Endodermal cell (in vitro differentiated cells): ENCODE data around the gene BMPER. TPM values are rescaled to one million over a fixed set of nuclear protein-coding genes. Genes with fewer than 3 reads are reported as not detected.

Source experiments
- DNase-seq: peaks from one replicate; pipeline ENCODE4 v3.0.0-alpha.2; 2017
- H3K27ac ChIP-seq: 2 replicates; pipeline ENCODE4 v1.5.1; 2013; ENCODE audit warnings: mild to moderate bottlenecking, low read depth, low read length, moderate library complexity
- H3K27me3 ChIP-seq: 2 replicates; pipeline ENCODE4 v1.6.1; 2013; ENCODE audit warnings: mild to moderate bottlenecking, low read length, moderate library complexity; ENCODE audit not compliant: insufficient read depth, control insufficient read depth, poor library complexity, severe bottlenecking
- H3K36me3 ChIP-seq: 2 replicates; pipeline ENCODE4 v1.7.0; 2013; ENCODE audit warnings: mild to moderate bottlenecking, low read length, moderate library complexity; ENCODE audit not compliant: control insufficient read depth, insufficient read depth
- H3K4me1 ChIP-seq: one replicate; pipeline ENCODE4 v1.7.0; 2013; ENCODE audit warnings: low read length; ENCODE audit not compliant: control insufficient read depth, insufficient read depth
- H3K4me3 ChIP-seq: 2 replicates; pipeline ENCODE4 v1.5.1; 2013; ENCODE audit warnings: mild to moderate bottlenecking, low read length, moderate library complexity
- H3K9ac ChIP-seq: 2 replicates; pipeline ENCODE4 v1.6.1; 2013; ENCODE audit warnings: mild to moderate bottlenecking, low read length, moderate library complexity; ENCODE audit not compliant: poor library complexity, severe bottlenecking; ENCODE audit errors: extremely low read depth
- H3K9me3 ChIP-seq: 2 replicates; pipeline ENCODE4 v1.6.1; 2013; ENCODE audit warnings: mild to moderate bottlenecking, low read length, moderate library complexity; ENCODE audit not compliant: control insufficient read depth
- H3K27ac Mint-ChIP-seq: 2 replicates; pipeline ENCODE4 v1.8.0; 2020; ENCODE audit warnings: mixed read lengths
- H3K27me3 Mint-ChIP-seq: 2 replicates; pipeline ENCODE4 v1.8.0; 2021; ENCODE audit warnings: mild to moderate bottlenecking, mixed read lengths; ENCODE audit not compliant: insufficient read depth
- H3K36me3 Mint-ChIP-seq: 2 replicates; pipeline ENCODE4 v1.8.0; 2020; ENCODE audit warnings: low read depth, mixed read lengths
- H3K4me1 Mint-ChIP-seq: 2 replicates; pipeline ENCODE4 v1.8.0; 2020; ENCODE audit warnings: mixed read lengths
- H3K4me3 Mint-ChIP-seq: 2 replicates; pipeline ENCODE4 v1.8.0; 2020; ENCODE audit warnings: mild to moderate bottlenecking, moderate library complexity, mixed read lengths
- H3K9me3 Mint-ChIP-seq: 2 replicates; pipeline ENCODE4 v1.8.0; 2020; ENCODE audit warnings: mild to moderate bottlenecking, mixed read lengths
- CTCF ChIP-seq: fragments of 200-600 bp; sonication (generic); conservative IDR thresholded peaks from 2 replicates; pipeline ENCODE4 v1.5.0; 2021; ENCODE audit warnings: antibody characterized with exemption, mild to moderate bottlenecking
- WGBS, 2 experiments: methylation state at CpG; one replicate each; pipeline versions ENCODE4 v1.1.5 to v1.1.7; 2013; ENCODE audit warnings: missing lambda C conversion rate in 2 of 2, mixed read lengths in 1 of 2; ENCODE audit not compliant: insufficient coverage in 1 of 2, insufficient read length in 1 of 2; 5-methylcytosine and 5-hydroxymethylcytosine counted together
- total RNA-seq, 2 donors: library from RNA; stranded (reverse); fragmentation: NEBNext Ultra II Directional in 1 of 2; extraction: Animal tissue kit (Norgen Biotek cat#: 25700) in 1 of 2; gene quantifications; 2 replicates in 1 of 2; 3 replicates in 1 of 2; pipeline ENCODE4 v1.2.1, GENCODE V29; 2021

BMPER gene
- total RNA-seq, 2 donors from 2014 or later: 71.2 to 72.2 TPM

GRCh38 chr7:33973231-33974015 lies 68.1 kb downstream of the BMPER start:
- Histone ChIP-seq H3K36me3 (peaks cover 14% of the 10 kb centered on the region), H3K4me3 (no peak overlapping the region), H3K27me3 (no peaks in the 10 kb centered on the region), H3K9ac (no peak overlapping the region), H3K27ac (no peak overlapping the region), H3K9me3 (no peaks in the 10 kb centered on the region), H3K4me1 (no peaks in the 10 kb centered on the region)
- no peaks in the 10 kb centered on the region for H3K9me3 Mint-ChIP-seq
- H3K36me3 Mint-ChIP-seq: peaks cover 80% of the 10 kb centered on the region
- no peak overlapping the region for H3K4me3 Mint-ChIP-seq
- 74 to 76% methylated on average over 5 of the region's 5 CpGs for WGBS, 2 experiments
- TF ChIP-seq CTCF: no peak
- H3K4me1 Mint-ChIP-seq: peaks cover 12% of the 10 kb centered on the region
- H3K27me3 Mint-ChIP-seq: no peaks in the 10 kb centered on the region
- H3K27ac Mint-ChIP-seq: no peak overlapping the region
- DNase-seq: no peak

GRCh38 chr7:33979300-33979806 lies 74.0 kb downstream of the BMPER start:
- Mint-ChIP-seq H3K27me3 (no peaks in the 10 kb centered on the region), H3K9me3 (no peaks in the 10 kb centered on the region), H3K36me3 (peaks cover 42% of the 10 kb centered on the region), H3K27ac (no peak overlapping the region), H3K4me1 (peaks cover 14% of the 10 kb centered on the region), H3K4me3 (no peak overlapping the region)
- 79 to 100% methylated on average over 1 to 6 of the region's 6 CpGs for WGBS, 2 experiments
- Histone ChIP-seq H3K27ac (no peak overlapping the region), H3K36me3 (peaks cover 9% of the 10 kb centered on the region), H3K27me3 (no peaks in the 10 kb centered on the region), H3K9me3 (no peaks in the 10 kb centered on the region), H3K9ac (no peak overlapping the region), H3K4me3 (no peak overlapping the region), H3K4me1 (peaks cover 7% of the 10 kb centered on the region)
- no peak for TF ChIP-seq CTCF
- no peak for DNase-seq

- Histone ChIP-seq H3K27ac (no peak overlapping the region), H3K4me1 (peaks cover 7% of the 10 kb centered on the region), H3K9ac (no peak overlapping the region), H3K27me3 (no peaks in the 10 kb centered on the region), H3K9me3 (no peaks in the 10 kb centered on the region), H3K36me3 (peaks cover 9% of the 10 kb centered on the region), H3K4me3 (no peak overlapping the region)
- 85 to 89% methylated on average over 6 to 8 of the region's 8 CpGs for WGBS, 2 experiments
- H3K4me3 Mint-ChIP-seq: no peak overlapping the region
- no peaks in the 10 kb centered on the region for H3K9me3 Mint-ChIP-seq
- peaks cover 37% of the 10 kb centered on the region for H3K36me3 Mint-ChIP-seq
- no peak for DNase-seq
- H3K27me3 Mint-ChIP-seq: no peaks in the 10 kb centered on the region
- H3K4me1 Mint-ChIP-seq: peaks cover 14% of the 10 kb centered on the region
- TF ChIP-seq CTCF: no peak
- H3K27ac Mint-ChIP-seq: no peak overlapping the region
These were observed 74.5 kb downstream of the BMPER start for GRCh38 chr7:33979807-33980355.
